ENCODE measurements around the gene UNC13C.

UNC13C gene

DNA sequence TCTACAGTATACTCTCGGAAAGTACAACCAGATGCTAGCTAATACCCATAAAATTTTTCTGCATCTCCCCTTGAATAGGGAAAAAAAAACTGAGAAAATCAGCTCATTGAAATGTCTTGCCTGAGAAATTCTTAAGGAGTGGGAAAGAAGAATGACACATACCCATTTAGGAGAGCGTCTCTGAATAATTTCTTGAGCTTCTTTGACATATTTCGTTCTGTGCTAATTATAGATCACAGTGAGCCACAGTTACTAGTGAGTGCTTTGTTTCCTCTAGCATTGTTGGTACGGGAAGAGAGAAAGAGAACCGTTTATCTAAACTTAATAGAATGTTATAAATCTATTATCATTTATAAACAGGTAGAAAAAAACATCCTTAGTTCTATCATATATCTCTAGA, 588.4 kb downstream of the UNC13C start:
- DNase-seq (ENCODE audit: low spot score): no peak

- no peak for DNase-seq (ENCODE audit: low spot score)
Observed at GRCh38 chr15:54567408-54568035, 589.3 kb downstream of the UNC13C start.

GRCh38 chr15:54568381-54568780, 590.1 kb downstream of the UNC13C start:
- DNase-seq (ENCODE audit: low spot score): no peak

GRCh38 chr15:54571576-54571975, 593.3 kb downstream of the UNC13C start:
- DNase-seq (ENCODE audit: low spot score): no peak

DNA sequence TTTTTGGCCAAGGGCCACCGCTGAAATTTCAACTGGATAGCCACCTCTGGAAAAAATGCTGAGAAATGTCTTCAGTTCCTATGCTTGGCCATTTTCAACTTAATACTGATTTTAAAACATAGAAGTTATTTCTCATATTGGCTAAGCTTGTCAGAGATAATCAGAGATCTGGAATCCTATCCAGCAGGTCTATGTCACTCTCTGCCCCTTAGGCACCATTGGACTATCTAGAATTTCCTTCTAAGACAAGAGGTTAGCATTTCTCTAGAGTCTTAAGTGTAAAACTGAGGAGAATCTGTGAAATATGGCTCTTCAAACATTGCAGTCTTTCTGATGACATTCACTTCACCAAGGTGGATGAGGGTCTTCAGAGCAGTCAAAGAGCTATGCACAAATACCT, 597.3 kb downstream of the UNC13C start:
- no peak for DNase-seq (ENCODE audit: low spot score)

GRCh38 chr15:54576298-54576935, 598.2 kb downstream of the UNC13C start:
- no peak for DNase-seq (ENCODE audit: low spot score)

GRCh38 chr15:54577476-54578250, 599.4 kb downstream of the UNC13C start:
- no peak for DNase-seq (ENCODE audit: low spot score)

- DNase-seq (ENCODE audit: low spot score): no peak
Observed at GRCh38 chr15:54579855-54580254, 601.6 kb downstream of the UNC13C start.

DNA sequence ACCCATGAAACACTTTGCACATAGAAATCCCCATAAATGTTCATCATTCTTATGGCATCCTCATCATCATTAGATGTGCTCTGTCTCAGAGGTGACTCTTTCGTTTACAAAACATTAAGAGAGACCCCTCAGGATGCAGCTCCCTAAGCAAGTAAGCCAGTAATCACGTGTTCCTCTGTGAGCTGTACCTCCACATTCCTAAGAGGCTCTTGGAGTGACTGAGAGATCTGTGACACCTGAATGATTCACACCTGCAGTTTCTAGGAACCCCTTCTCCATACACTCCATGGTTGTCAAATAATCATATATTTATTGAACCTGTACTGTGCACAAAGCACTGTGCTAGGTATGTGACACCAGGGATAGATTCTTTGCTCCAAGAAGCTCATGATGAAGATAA, 602.4 kb downstream of the UNC13C start:
- DNase-seq (ENCODE audit: low spot score): no peak

GRCh38 chr15:54582863-54583643, 604.8 kb downstream of the UNC13C start:
- DNase-seq (ENCODE audit: low spot score): no peak

GRCh38 chr15:54585063-54585462, 606.8 kb downstream of the UNC13C start:
- DNase-seq (ENCODE audit: low spot score): no peak

GRCh38 chr15:54594115-54594514, 615.9 kb downstream of the UNC13C start:
- DNase-seq (ENCODE audit: low spot score): no peak

GRCh38 chr15:54599386-54599785, 621.1 kb downstream of the UNC13C start:
- DNase-seq (ENCODE audit: low spot score): no peak

DNA sequence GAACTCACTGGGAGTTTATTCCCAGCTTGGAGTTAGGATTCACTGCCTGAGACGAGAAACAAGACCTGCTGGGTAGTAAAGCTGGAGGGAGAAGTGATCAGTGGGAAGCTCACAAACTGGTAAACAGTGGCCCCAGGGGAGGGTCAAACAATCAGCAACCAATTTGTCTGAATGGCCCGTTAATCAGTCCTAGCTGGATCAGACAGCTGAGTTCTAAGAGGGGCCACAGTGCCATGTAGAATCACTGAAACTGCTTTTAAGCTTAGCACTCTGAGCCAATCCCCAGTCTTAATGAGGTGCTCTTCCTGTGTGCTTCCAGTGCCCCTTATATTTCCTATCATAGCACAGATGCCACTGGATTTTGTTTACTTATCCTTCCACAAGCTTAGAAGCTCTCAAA, 626.8 kb downstream of the UNC13C start:
- DNase-seq (ENCODE audit: low spot score): no peak

DNA sequence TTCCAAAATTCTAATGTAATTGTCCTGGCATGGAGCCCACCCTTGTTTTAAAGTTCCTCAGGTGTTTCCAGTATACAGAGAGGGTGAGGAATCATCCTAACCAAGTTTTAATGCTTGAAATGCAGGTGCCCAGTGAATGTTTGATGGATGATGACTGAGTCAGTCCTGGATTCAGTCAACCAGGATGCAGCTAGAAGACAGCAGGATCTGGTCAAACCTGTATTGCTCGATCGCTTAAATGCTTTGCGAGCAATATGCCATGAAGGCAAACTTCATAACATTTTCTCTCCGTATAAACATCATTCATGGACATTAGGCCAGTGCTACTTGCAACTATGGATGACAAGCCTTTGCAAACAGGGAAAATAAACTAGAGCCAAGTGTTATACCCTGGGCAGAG, 627.3 kb downstream of the UNC13C start:
- no peak for DNase-seq (ENCODE audit: low spot score)

GRCh38 chr15:54608876-54609835, 630.9 kb downstream of the UNC13C start:
- no peak for DNase-seq (ENCODE audit: low spot score)

DNA sequence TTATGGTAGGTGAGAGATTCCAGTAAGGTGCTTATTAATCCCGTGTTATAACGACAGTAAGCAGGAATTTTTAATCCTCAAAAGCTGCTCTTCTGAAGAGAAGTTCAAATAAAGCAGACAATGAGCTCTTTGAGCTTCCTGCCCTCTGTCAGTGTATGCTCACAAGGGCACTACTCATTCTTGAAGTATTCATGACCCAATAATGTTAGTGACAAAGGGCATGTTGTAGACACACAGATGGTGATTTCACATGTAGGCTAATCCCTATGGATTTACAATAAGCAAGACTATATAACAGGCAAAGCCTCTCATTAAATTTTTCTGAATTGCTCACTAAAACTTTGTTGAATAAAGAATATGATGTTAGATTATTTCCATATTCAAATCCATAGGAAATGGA, 639.9 kb downstream of the UNC13C start:
- no peak for DNase-seq (ENCODE audit: low spot score)

DNA sequence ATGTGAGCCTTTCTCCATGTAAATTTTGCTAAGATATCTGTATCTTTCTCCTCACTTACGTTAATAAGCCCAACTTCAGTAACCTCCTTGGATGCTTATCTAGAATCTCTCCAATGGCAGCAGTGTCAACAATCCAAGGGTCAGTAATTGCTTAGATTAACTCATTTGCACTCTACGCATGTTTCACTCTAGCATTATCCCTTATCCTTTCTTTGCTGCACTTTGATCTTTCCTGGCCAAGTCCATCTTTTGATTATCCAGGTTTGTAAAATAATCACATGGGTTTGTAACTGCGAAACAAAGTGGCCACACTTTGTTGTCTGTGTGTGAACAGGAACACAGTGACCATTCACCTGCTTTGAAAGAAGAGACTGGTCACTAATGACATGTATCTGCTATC, 640.9 kb downstream of the UNC13C start:
- no peak for DNase-seq (ENCODE audit: low spot score)

DNA sequence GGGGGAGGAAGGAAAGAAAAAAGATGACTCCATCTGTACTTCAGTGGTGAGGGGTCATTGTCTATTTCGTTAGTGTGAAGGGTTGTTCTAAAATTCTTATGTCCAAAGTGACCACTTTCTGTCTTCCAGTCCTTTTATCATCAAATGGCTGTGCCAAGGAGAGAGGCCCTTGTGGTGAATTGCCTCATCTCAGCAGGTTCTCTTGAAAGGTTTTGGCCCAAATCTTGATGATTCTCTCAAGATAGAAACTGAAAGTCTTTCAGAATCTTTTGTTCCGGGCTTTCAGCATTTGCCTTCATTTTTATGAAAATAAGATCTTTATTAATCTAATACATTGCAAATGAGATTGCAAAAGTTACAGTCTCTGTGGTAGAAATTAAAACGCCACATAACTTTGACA, 642.7 kb downstream of the UNC13C start:
- no peak for DNase-seq (ENCODE audit: low spot score)

DNA sequence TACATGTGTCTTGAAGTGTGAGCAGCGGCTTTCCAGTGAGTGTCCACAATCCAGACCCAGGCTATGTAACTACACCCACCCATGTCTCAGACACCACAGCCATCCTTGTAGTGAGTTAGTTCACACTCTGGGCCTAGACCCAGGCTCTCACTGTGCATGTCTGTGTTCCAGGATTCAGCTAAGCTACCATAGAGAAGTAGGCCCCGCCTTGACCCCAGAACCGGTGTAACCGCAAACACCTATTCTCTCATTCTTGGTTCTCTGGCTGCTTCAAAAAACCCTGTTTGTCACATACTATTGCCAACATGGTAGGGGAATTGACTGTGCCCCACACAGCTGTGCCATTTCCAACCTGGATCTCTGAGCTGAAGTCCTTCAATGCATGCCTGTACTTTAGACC, 657.9 kb downstream of the UNC13C start:
- DNase-seq (ENCODE audit: low spot score): no peak

- DNase-seq (ENCODE audit: low spot score): no peak
Observed at GRCh38 chr15:54638666-54639065, 660.4 kb downstream of the UNC13C start.
